HG03196 (cell line): ENCODE results near the gene DENND1A.
"Not testable (repeated sequence)": the region's sequence is repeated elsewhere in the genome, so short reads cannot be mapped to it uniquely, and the experiment has no call there.

ENCODE experiments used
- ATAC-seq: cut with Tn5 transposase; IDR thresholded peaks from one replicate; pipeline ENCODE4 v1.9.1; 2021; ENCODE audit not compliant: unreplicated experiment

Gene DENND1A

GRCh38 chr9:123335193-123335985, 594.5 kb downstream of the DENND1A start:
- no peak for ATAC-seq

GRCh38 chr9:123334639-123335038, 595.3 kb downstream of the DENND1A start:
- no peak for ATAC-seq

DNA sequence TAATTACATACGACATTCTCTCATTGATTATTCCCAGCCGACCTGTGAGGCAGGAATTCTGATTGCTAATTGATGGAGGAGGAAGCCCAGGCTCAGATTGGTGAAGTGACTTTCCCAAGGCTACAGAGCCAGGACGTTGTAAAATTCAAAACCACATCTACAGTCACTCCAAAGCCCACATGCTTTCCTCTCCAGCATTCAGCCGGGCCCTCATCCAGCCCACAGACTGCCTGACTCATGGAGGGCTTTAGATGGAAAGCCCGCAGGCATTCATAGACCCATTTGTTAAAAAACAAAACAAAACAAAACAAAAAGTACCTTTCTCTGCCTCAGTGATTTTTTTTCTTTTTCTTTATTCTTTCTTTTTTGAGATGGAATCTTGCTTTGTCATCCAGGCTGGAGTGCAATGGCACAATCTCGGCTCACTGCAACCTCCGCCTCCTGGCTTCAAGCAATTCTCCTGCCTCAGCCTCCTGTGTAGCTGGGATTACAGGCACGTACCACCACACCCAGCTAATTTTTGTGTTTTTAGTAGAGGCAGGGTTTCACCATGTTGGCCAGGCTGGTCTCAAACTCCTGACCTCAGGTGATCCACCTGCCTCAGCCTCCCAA, 596.8 kb downstream of the DENND1A start:
- not testable (repeated sequence) for ATAC-seq

DNA sequence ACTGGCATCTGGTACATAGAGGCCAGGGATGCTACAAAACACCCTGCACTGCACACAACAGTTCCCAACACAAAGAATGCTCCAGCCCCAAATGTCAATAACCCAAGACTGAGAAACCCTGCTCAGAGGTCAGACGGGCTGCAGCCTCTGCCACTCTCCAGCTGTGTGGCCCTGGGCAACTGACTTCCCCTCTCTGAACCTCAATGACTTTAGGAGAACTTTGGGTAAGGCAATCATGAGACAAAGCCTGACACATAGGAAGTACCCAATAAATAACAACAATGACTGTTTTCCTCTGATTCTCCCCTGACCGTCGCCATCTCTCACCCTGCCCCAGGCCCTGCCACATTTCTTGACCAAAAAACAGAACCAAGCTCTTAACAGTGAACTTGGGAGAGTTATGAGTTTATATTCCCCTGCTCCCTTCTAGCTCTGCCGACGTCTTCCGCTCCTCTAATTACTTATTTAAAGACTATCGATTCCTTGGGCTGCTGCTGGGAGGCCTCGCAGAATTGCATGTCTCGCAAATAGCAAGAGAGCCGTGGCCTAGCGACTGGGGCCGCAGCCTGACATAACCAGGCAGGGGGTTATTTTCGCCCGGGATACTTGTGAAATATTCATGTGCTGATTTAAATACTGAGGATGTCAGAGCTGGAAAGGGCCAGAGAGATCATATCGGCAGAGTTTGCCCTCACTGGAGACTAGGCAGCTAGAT, 598.4 kb downstream of the DENND1A start:
- no peak for ATAC-seq
